GM18861 (cell line): ENCODE results near the gene RASA4B.
A peak's percentile ranks its signal among the peaks of the same experiment; 100 is the strongest.
"Not testable (repeated sequence)": the region's sequence is repeated elsewhere in the genome, so short reads cannot be mapped to it uniquely, and the experiment has no call there.

Source experiments
- ATAC-seq: cut with Tn5 transposase; IDR thresholded peaks from one replicate; pipeline ENCODE4 v1.9.1; 2021; ENCODE audit not compliant: unreplicated experiment

The RASA4B gene

DNA sequence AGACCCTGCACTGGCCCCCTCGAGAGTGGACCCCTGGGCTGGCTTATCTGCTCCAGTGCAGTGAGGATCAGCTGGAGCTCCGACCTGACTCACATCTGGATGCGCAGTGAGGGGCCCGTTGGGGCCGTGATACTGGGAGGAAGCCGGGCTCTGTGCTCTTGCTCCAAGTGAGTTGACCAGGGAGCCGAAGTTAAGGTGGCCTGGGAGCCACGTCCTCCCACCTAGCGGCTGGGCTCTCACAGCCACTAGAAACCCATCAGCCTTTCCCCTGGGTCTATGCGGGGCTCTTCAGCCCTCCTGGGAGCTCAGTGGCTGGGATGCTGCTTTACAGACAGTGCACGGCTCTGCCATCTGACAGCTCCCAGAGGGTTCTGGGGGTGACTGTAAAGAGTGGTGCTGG is 62.0 kb downstream of the RASA4B start:
- ATAC-seq = no peak

DNA sequence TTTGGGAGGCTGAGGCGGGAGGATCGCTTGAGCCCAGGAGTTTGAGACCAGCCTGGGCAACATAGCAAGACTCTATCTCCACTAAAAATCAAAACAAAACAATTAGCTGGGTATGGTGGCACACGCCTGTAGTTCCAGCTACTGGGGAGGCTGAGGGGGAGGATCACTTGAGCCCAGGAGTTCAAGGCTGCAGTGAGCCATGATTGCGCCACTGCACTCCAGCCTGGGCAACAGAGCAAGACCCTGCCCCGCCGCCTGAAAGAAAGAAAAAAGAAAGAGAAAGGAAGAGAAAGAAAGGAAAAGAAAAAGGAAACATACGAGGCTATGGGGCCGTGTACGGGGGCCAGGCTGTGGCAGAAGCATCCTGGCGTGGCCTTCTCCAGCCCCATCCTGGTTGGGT is 62.6 kb downstream of the RASA4B start:
- not testable (repeated sequence) for ATAC-seq

- ATAC-seq = no peak
Measured at GRCh38 chr7:102454468-102454867, 63.1 kb downstream of the RASA4B start.

DNA sequence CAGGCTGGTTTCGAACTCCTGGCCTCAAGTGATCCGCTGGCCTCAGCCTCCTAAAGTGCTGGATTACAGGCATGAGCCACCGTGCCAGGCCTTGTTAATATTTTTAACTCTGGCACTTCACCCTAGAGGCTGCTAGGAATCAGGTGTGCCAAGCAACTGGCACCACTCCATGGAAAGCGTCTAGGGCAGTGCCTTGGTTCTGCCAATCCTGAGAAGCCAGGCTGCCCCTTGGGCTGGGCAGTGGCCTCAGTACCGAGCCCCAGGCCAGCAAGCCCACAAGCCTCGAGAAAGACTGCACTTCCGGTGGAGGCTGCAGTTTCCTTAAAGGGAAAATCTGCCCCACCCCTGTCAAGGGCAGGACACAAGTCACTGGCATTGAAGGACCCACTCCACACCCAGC is 64.3 kb downstream of the RASA4B start:
- ATAC-seq = no peak

- no peak for ATAC-seq
Measured at GRCh38 chr7:102452451-102452850, 65.1 kb downstream of the RASA4B start.

- no peak for ATAC-seq
Measured at GRCh38 chr7:102451371-102452054, 66.1 kb downstream of the RASA4B start.

- no peak for ATAC-seq
Measured at GRCh38 chr7:102450242-102450641, 67.3 kb downstream of the RASA4B start.

GRCh38 chr7:102449136-102449535 is 68.4 kb downstream of the RASA4B start:
- ATAC-seq = no peak

DNA sequence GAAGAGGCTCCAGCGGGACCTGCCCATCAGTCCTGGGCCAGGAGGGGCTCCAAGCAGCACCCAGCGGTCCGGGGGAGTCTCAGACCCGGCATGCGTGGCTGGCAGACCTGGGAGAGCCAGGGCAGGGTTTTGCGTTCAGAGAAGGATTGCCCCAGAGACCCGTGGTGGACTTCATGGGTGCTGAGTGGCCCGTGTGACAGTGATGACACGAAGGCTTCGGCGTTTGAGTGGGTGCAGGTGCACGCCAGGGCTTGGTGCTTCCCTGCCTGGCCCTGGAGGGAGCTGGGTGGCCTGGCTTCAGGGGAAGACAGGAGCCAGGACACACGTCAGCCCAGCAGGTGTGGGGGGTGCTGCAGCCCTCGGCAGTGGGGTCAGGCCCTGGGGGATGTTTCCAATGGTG is 70.3 kb downstream of the RASA4B start:
- no peak for ATAC-seq

- ATAC-seq = no peak
Measured at GRCh38 chr7:102446387-102447156, 71.0 kb downstream of the RASA4B start.

GRCh38 chr7:102445674-102446071 is 71.9 kb downstream of the RASA4B start:
- no peak for ATAC-seq

- ATAC-seq = peak; percentile 39
Measured at GRCh38 chr7:102444961-102445673, 72.5 kb downstream of the RASA4B start.

- ATAC-seq = no peak
Measured at GRCh38 chr7:102439963-102440795, 77.4 kb downstream of the RASA4B start.

DNA sequence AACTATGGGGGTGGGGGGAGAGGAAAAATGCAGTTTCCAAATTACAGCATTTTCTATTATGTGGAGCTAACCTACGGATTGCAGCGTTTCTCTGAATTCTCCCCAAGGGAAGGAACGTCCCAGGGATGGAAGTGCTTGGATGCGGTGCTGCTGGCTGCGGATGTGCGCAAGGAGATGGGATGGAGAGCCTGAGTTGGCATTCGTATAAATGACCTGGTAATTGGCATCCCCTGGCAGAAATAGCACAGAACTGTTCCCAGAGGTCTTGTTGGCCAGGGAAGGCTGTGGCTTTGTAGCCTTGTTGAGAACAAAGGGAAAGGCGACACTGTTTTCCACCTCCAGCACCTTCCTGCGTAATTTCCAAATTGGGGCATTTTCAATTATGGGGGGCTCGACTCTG is 81.5 kb downstream of the RASA4B start:
- ATAC-seq = no peak

GRCh38 chr7:102434039-102434486 is 83.5 kb downstream of the RASA4B start:
- no peak for ATAC-seq

DNA sequence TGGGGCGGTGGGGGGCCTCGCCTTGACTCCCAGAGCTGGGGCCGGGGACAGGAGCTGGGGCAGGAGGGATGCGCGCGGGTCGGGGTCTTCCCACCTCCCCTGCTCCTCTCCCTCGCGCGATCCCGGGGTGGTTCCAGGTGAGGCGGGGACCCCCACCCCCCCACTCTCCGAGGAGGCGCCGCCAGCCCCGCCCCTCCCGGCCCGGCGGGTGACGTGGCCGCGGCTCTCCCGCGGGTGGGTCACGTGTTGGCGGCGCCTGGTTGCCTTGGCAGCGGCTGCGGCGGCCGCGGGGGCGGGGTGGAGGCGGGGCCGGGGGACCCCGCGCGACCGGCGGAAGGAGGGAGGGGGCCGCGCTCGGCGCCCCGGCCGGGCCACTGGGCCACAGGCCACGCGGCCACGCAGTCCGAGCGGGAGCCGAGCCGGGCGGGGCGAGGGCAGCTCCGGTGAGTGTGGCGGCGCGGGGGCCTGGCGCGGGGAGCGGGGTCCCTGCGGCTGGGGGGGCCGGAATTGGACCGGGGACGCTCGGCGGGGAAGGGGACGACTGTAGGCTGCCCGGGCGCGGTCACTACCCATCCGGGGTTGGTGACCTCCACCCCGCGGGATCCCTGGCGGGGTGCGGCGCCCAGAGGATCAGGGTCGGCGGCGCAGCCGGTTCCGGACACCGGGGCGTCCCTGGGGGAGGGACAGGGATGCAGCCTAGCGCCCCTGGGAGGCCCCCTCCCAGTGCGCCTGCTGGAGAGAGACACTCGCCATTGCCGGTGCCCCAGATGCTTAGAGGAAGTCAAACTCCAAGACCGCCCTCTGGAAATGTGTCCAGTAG is 84.1 kb downstream of the RASA4B start, which contains the start of gene ORAI2:
TSS of gene ORAI2 (plus strand) at position 357 of the 820 bp plus-strand sequence. CDS start 5,382 bp downstream, outside the sequence.
- peak; percentile 50 for ATAC-seq
